Measurements from ENCODE around the gene GALNT10.
A peak's percentile ranks its signal among the peaks of the same experiment; 100 is the strongest.

GALNT10 gene

DNA sequence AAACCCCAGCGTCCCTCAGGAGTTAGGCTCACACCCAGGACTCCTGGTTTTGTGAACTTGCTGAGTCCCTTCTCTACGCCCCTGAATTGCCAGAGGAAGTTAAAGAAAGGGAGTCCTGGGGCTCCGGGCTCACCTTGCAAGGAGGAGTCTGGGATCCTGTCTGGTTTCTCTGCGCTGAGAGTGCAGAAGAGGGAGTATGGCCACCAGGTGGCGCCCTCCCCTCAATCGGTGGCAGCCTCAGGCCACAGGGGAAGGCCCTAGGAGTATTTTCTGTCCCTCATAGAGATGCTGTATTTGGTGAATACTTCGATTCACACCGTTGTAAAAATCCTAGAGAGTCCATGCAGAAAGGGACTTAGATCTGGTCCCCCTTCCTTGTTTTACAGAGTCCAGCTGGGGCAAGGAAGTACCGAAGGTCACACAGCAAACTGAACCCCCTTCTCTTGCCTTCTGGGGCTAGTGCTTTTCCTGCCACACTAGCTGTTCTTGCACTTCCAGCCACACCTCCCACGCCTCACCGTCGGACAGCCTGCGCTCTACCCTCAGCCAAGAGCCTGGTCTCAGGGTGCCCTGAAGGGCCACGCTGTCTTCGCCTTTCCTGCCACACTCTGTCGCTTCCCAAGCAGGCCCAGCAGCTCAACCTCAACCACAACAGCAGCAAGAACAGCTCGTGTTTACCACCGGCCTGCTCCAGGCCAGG lies 277.3 kb downstream of the GALNT10 start:
- TF ChIP-seq, protein P1, sequence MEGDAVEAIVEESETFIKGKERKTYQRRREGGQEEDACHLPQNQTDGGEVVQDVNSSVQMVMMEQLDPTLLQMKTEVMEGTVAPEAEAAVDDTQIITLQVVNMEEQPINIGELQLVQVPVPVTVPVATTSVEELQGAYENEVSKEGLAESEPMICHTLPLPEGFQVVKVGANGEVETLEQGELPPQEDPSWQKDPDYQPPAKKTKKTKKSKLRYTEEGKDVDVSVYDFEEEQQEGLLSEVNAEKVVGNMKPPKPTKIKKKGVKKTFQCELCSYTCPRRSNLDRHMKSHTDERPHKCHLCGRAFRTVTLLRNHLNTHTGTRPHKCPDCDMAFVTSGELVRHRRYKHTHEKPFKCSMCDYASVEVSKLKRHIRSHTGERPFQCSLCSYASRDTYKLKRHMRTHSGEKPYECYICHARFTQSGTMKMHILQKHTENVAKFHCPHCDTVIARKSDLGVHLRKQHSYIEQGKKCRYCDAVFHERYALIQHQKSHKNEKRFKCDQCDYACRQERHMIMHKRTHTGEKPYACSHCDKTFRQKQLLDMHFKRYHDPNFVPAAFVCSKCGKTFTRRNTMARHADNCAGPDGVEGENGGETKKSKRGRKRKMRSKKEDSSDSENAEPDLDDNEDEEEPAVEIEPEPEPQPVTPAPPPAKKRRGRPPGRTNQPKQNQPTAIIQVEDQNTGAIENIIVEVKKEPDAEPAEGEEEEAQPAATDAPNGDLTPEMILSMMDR (IDR thresholded peaks at IDR 0.05; ENCODE audit: low read depth, low read length, poor library complexity, severe bottlenecking), result peak; percentile 90
- TF ChIP-seq EZH2phosphoT487 (IDR thresholded peaks at IDR 0.05; ENCODE audit: borderline replicate concordance, low read length), result no peak
- Histone ChIP-seq H3K4me2 (ENCODE audit: low read length) (no peak overlapping the region), H3K9me3 (ENCODE audit: control insufficient read depth, insufficient read depth, low read length) (no peaks in the 10 kb centered on the region)

DNA sequence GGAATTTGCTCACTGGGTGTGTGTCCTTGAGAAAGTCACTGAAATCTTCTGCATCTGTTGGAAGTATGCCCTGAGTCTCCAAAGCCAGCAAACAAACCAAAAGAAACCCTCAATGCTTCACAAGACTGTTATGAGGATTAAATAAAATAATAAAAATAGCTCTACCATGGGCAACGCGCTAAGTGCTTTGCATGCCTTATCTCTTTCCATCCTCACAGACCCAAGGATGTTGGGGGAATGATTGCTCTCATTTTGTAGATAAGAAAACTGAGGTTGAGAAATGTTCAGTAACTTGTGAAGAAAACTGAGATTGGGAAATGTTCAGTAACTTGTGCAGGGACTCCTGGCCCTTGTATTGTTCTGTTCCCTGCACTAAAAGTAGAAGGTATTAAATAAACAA lies 279.6 kb downstream of the GALNT10 start:
- Histone ChIP-seq H3K36me3 (ENCODE audit: control insufficient read depth, low read length) (no peaks in the 10 kb centered on the region), H3K4me1 (ENCODE audit: control insufficient read depth, low read length) (no peaks in the 10 kb centered on the region), H3K9me2 (replicated peaks; ENCODE audit: control insufficient read depth, low read length) (no peaks in the 10 kb centered on the region), H3K27ac (ENCODE audit: low read depth, low read length) (no peak overlapping the region), H3K4me2 (ENCODE audit: low read length) (no peak overlapping the region), H3K27me3 (ENCODE audit: control insufficient read depth, low read length) (peaks cover 27% of the 10 kb centered on the region), H3K4me3 (ENCODE audit: low read length) (no peak overlapping the region), H3F3A (ENCODE audit: control insufficient read depth, insufficient read depth) (no peaks in the 10 kb centered on the region), H3K79me2 (ENCODE audit: control insufficient read depth, low read length) (no peaks in the 10 kb centered on the region), H3K9me3 (ENCODE audit: control insufficient read depth, insufficient read depth, low read length) (no peaks in the 10 kb centered on the region), H4K20me1 (ENCODE audit: control insufficient read depth, insufficient read depth, low read depth, low read length) (no peaks in the 10 kb centered on the region)
- TF ChIP-seq EZH2phosphoT487 (IDR thresholded peaks at IDR 0.05; ENCODE audit: borderline replicate concordance, low read length), result no peak
- TF ChIP-seq, protein P1 (IDR thresholded peaks at IDR 0.05; ENCODE audit: low read depth, low read length, poor library complexity, severe bottlenecking), result no peak

More for the DNA sequence above, 277.3 kb downstream of the GALNT10 start:
- no peak overlapping the region for H3K27ac ChIP-seq (ENCODE audit: low read depth, low read length)
- no peaks in the 10 kb centered on the region for H3F3A ChIP-seq (ENCODE audit: control insufficient read depth, insufficient read depth)
- no peaks in the 10 kb centered on the region for H3K9me2 ChIP-seq (replicated peaks; ENCODE audit: control insufficient read depth, low read length)
- H3K4me1 ChIP-seq (ENCODE audit: control insufficient read depth, low read length), result no peaks in the 10 kb centered on the region
- H4K20me1 ChIP-seq (ENCODE audit: control insufficient read depth, insufficient read depth, low read depth, low read length), result no peaks in the 10 kb centered on the region
- H3K36me3 ChIP-seq (ENCODE audit: control insufficient read depth, low read length), result no peaks in the 10 kb centered on the region
- no peak overlapping the region for H3K4me3 ChIP-seq (ENCODE audit: low read length)
- peaks cover 21% of the 10 kb centered on the region for H3K27me3 ChIP-seq (ENCODE audit: control insufficient read depth, low read length)
- H3K79me2 ChIP-seq (ENCODE audit: control insufficient read depth, low read length), result no peaks in the 10 kb centered on the region
